DMS114 treated with DMSO at 0.1 percent for 48 hours (cell line): ENCODE data around the gene EME2.
"Not testable (repeated sequence)": the region's sequence is repeated elsewhere in the genome, so short reads cannot be mapped to it uniquely, and the experiment has no call there.

Experiments used
- DNase-seq: peaks from one replicate; lab custom pipeline; 2025; ENCODE audit not compliant: unreplicated experiment; lab: John Stamatoyannopoulos, UW

The EME2 gene

GRCh38 chr16:1772362-1772907 is at the start of gene EME2:
EME2 (plus strand) TSS chr16:1772810; CDS start chr16:1773228, 418 bp downstream.
- DNase-seq = no peak

- no peak for DNase-seq
These were observed 49.0 kb upstream of the EME2 start for GRCh38 chr16:1723450-1724147.

- no peak for DNase-seq
These were observed 48.1 kb upstream of the EME2 start for GRCh38 chr16:1724491-1724890.

DNA sequence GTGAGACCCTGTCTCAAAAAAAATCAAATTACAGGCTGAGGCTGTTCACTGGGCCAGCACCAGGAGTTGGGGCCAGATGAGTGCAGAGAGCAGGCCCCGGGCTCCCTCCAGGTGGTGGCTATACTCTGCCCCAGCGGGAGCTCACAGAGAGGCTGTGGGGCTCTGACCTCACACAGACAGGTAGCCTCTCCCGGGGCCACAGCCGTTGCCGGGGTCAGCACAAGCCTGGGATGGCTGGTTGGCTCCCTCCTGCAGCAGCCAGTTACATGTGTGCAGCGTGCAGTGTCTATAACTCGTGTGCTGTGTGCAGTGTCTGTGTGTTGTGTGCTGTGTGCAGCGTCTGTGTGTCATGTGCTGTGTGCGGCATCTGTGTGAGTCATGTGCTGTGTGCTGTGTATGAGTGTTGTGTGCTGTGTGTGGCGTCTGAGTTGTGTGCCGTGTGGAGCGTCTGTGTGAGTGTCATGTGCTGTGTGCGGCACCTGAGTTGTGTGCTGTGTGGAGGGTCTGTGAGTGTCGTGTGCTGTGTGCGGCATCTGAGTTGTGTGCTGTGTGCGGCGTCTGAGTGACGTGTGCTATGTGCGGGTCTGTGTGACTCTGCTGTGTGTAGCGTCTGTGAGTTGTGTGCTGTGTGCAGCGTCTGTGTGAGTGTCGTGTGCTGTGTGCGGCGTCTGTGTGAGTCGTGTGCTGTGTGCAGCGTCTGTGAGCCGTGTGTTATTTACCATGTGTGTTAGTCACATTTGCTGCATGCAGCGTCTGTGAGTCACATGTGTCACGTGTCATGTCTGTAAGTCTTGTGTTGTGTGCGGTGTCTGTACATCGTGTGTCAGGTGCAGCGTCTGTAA is 45.7 kb upstream of the EME2 start:
- DNase-seq = no peak

DNA sequence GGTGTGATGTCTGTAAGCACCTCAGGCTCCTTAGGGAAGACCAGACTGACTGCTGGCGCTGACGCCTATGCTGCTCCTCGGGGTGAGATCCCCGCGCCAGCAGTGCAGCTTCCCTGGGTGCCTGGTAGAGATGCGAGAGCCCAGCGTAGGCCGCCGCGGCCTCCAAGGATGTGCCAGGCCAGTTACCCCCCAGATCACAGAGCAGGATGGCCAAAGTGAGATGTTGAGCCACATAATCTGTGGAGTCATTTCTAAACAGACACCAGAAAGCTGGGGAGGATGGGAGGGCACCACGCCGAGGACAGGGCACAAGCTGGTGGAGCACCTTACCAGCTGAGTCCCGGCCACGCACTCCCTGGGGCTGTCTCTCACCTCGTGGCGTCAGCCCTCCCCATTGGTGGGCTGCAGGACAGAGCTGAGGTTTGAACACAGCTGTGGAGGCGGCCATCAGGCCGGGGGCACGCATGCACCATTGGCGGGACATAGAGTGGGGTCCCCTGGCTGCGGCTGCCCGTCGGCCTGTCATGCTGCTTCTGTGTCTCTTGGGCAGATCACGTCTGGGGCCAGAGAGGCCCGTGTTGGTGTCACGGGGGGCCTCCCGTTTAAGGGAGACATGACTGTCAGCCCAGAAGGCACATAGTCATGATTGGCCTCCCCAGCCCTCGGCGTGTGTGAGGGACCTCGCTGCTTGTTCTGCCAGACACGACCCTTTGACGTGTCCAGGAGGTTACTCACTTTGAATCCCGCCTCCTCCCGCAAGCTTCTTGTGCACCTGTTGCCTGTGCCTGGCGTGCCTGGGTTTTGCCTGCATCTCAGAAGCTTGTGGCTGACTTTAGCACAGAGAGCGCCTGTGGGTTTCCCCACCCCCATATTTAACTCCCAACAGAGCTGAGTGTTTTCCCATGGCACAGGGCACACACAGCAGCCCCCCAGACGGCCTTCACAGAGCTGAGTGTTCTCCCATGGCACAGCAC is 44.7 kb upstream of the EME2 start:
- no peak for DNase-seq

- no peak for DNase-seq
These were observed 43.6 kb upstream of the EME2 start for GRCh38 chr16:1729026-1729425.

- DNase-seq = no peak
These were observed 43.2 kb upstream of the EME2 start for GRCh38 chr16:1729445-1729844.

- no peak for DNase-seq
These were observed 41.5 kb upstream of the EME2 start for GRCh38 chr16:1731073-1731472.

GRCh38 chr16:1731603-1732002 is 41.0 kb upstream of the EME2 start:
- no peak for DNase-seq

DNA sequence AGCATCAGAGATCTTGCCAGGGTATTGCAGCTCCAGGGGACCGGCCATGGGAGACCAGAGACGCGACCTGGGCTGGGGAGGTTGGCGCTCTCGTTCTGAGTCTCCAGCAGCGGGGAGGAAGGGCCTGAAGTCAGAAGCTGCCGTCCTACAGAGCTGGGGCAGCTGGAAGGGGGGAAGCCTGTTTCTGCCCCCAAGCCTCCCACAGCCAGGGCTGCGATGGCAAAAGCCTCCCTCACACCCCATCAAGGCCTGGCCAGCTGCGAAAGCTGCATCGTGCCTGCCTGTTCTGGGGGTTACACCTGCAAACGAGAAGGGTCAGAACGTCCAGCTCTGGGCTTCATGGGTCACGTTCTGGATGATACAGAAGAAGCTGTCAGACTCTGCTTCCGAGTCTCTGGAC is 40.5 kb upstream of the EME2 start:
- no peak for DNase-seq

DNA sequence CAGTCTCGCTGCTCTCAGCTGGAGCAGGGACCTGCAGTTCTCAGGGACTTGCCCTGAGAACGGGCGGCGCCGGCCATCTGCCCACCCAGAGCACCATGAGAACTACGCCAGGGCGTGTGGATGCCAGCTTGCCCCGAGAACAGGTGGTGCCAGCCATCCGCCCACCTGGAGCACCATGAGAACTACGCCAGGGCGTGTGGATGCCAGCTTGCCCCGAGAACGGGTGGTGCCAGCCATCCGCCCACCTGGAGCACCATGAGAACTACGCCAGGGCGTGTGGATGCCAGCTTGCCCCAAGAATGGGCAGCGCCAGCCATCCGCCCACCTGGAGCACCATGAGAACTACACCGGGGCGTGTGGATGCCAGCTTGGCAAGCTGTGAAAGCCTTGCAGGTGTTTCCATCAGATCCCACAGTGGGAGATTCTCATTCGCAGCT is 40.0 kb upstream of the EME2 start:
- DNase-seq = not testable (repeated sequence)

GRCh38 chr16:1734123-1734522 is 38.5 kb upstream of the EME2 start:
- DNase-seq = no peak

DNA sequence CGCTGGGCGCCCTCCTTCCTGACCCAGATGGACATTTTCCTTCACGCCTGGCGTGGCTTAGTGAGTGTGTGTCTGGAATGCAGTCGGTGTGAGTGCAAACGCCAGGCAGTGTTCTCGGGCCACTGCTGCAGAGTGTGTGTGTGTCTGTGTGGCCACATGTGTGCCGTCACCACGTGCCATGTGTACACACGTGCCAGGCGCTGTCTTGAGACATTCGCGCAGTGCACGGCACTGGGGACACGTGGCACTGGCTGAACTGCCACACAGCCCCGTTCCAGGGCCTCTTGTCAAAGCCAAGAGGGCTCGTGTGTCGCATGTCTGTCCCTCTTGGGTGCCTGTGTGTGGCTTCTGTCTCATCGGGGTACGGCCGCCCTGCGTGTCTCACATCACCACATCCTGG is 37.8 kb upstream of the EME2 start:
- DNase-seq = no peak

DNA sequence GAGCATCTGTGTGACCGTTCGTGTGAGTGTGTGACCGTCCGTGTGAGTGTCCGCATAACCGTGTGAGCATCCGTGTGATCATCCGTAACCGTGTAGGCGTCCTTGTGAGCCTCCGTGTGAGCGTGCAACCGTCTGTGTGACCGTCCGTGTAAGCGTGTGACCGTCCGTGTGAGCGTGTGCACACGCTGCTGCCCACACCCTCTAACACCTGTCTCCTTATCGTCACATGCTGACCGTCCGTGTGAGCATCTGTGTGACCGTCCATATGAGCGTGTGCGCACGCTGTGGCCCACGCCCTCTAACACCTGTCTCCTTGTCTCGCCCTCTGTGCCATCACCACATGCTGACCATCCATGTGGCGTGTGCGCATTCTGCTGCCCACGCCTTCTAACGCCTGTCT is 32.4 kb upstream of the EME2 start:
- no peak for DNase-seq

GRCh38 chr16:1740781-1741490 is 31.7 kb upstream of the EME2 start:
- no peak for DNase-seq

- DNase-seq = no peak
These were observed 31.0 kb upstream of the EME2 start for GRCh38 chr16:1741553-1742165.

DNA sequence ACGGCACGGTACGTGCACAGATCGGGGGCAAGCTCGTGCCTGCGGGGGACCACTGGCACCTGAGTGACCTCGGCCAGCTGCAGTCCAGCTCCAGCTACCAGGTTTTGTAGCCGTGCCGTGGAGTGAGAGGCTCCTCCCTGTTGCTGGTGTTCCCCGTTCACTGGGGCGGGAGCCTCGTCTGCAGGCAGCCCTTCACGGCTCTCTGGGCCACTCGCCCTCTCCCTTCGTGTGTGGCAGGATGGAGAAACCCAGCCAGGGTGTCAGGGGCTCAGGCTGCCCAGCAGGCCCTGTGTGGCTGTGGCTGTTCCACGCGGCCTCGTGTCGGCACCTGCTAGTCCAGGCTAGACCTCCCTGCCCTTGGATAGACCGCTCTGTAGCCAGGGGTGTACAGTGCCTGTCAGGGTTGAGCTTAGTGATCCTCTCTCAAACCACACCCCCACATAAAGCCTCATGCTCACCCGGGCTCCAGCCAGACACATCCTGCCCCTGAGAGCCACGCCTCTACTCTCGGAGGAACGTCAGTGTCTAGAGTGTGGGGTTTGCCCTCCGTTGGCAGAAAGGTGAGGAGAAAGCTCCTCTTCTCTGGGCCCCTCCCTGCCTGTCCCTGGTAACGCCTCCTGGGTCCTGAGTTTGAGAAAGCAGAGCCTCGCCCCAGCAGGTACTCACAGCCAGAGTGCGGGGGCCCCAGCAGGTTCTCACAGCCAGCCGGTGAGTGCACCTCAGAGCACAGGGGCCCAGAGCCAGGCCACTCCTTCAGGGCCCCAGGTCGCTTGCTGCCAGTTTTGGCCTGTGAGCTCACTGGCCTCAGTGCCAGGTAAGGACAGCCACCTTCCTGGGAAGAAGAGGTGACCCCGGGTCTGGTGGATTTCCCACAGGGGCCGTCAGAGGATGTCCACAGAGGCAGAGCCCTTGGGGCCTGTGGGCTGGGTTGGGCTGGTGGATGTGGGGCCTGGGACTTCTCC is 29.0 kb upstream of the EME2 start:
- no peak for DNase-seq

DNA sequence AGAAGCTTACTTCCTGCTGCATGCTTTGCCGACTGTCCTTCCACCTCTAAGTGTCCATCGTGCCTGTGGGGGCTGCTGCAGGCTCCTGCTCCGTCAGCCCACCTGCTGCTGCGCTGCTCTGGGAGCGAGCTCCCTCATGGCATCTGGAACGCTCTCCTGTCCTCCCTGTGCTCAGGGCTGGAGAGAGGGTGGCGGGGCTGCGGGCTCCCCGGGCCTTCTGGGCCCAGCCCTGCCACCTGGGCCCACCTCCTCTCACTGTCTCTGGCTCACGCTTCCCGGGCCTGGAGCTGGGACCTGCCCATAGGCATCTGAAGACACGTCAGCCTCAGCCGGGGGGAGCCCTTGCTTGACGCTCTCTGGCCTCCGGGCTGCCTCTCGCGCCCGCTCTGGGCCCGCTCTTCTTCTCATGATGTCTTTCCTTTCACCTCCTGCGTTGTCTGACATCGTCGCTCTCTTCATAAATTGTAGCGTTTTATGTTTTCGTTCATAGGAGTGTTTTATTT is 28.2 kb upstream of the EME2 start:
- no peak for DNase-seq
